Activated effector memory CD4-positive, alpha-beta T cell treated with anti-CD3 and anti-CD28 coated beads, Interleukin-2, amount 50 U/mL, for 16 hours (primary cell): ENCODE results near the gene CNTNAP2.

Source experiments
- DNase-seq: peaks from one replicate; pipeline ENCODE4 v3.0.0-alpha.2; 2020

The CNTNAP2 gene

DNA sequence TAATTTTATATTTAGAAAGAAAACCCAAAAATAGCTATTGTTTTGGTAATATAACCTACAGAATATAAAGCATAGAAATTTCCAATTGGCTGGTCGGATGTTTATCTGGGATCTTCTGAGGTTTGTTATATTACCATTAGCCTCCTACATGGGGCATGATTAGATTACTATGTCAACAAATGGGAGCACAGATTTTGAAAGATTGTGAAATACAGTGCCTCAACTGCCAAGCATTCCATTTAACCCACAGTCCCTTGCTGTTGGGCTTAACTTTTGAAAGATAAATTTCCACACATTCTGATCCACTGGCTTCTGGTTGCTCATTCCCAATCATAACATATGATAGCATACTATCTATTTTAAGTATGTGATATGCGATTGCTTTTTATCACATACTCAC lies 2018.5 kb downstream of the CNTNAP2 start:
- DNase-seq, result no peak

DNA sequence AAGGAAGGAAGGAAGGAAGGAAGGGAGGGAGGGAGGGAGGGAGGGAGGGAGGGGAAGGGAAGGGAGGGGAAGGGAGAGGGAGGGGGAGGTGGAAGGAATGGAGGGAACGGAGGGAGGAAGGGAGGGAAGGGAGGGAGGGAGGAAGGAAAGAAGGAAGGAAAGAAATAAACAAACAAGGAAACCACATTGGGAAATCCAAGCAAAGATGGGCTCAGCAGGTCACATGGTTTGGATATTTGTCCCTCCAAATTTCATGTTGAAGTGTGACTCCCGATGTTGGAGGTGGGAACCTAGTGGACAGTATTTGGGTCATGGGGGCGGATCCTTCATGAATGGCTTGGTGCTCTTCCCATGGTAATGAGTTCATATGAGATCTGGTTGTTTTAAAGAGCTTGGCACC lies 2019.4 kb downstream of the CNTNAP2 start:
- no peak for DNase-seq

DNA sequence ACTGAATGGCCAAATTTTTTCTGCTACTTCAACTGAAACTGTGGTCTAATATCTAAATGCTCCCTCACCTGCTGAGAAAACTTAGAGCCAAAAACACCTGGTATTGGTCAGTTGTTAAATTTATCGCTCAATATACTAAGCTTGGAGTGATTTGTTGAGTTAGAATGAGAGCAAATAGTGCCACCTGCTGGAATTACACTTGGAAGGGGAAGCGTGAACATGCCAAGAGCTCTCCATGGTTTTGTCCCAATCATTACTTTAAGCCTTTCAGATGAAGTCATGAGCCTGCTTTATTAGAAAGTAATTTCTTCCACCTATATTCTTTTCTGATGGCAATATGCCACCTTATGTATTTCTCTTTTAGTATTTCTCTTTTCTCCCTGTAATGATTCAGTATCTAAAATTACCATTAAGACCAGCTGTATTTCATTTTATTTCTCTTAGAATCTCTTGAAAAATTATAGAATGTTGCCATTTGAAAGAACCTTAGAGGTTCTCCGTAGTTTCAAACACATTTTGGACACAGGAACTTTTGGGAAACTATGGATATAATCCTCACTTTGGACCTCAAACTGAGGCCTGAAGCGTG lies 2026.2 kb downstream of the CNTNAP2 start:
- no peak for DNase-seq

DNA sequence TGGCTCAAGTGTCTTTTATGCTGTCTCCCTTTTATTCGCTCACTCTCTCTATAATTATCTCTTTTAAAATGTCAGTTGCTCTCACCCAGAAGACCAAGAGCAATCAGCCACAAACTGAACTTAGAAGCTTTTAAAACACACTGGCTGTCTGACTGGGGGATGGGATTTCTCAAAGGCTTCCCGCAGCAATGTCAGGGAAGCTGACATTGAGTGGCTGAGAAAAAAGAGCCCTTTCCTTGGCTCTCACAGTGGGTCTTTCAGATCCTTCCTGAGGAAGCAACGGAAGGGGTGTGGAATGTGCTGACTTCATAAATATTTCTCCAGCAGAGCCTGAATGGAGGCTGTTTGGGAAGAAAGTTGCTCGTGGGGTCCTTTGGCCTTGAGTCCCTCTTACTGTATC lies 2028.2 kb downstream of the CNTNAP2 start:
- DNase-seq, result no peak

DNA sequence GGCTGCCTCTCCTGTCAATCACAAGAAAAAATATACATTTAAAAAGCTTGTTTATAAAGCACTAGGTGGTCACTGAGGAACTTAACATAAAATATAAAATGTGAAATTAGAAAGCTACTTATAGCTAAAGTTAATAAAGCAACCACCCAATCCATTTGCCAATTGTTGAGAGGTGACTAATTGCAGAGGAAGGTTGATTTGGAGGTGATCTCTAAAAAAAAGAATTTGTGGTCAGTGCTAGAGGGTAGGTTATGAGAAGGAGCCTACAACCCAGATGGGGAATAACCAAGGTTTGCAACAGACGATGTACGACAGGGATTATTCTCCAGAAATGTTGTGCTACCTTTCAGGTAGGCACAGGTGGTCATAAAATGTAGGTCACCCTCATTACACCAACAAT lies 2029.7 kb downstream of the CNTNAP2 start:
- DNase-seq, result no peak

DNA sequence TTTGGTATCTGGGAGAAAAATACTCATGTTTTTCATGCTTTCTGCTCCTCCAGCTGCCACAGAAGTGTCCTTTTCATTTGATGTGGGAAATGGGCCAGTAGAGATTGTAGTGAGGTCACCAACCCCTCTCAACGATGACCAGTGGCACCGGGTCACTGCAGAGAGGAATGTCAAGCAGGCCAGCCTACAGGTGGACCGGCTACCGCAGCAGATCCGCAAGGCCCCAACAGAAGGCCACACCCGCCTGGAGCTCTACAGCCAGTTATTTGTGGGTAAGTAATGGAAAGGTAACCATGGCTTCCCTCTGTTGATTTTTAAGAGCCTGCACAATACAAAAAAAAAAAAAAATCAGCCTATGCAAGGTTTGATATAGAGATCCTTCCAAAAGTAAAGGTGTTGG lies 2030.8 kb downstream of the CNTNAP2 start:
- no peak for DNase-seq

DNA sequence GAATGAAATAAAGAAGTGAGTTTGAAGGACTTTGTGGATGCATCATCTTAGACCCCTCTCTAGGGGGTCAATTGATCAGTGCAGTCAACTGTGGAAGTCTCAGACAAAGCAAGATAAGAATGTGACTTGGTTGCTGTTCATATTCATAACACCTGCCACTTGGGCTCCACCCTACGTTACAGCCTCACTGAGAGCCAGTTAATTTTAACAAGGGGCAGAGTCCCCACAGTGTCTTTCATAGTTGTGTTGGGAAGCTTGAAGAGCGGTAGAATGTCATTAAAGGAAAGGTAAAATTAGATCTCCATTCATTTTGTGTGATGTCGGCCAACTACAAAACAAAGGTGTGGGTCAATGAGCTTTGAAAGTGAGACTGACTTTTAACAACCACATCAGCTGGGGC lies 2031.9 kb downstream of the CNTNAP2 start:
- no peak for DNase-seq

DNA sequence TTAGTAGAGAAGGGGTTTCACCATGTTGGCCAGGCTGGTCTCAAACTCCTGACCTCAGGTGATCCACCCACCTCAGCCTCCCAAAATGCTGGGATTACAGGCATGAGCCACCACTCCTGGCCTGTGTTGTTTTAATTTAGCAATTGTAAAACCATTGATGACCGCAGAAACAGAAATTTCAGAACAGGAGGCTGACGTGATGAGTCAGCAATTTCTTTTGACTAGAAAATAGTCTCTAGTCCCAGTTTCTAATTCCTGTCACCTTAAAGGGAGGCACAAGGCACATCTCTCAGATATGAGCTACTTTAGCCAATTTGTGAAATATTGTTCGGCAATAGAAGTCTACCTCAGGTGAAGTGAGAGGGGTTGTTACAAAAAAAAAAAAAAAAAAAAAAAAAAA lies 2033.1 kb downstream of the CNTNAP2 start:
- DNase-seq, result no peak

GRCh38 chr7:148151778-148152177 lies 2035.2 kb downstream of the CNTNAP2 start:
- no peak for DNase-seq

DNA sequence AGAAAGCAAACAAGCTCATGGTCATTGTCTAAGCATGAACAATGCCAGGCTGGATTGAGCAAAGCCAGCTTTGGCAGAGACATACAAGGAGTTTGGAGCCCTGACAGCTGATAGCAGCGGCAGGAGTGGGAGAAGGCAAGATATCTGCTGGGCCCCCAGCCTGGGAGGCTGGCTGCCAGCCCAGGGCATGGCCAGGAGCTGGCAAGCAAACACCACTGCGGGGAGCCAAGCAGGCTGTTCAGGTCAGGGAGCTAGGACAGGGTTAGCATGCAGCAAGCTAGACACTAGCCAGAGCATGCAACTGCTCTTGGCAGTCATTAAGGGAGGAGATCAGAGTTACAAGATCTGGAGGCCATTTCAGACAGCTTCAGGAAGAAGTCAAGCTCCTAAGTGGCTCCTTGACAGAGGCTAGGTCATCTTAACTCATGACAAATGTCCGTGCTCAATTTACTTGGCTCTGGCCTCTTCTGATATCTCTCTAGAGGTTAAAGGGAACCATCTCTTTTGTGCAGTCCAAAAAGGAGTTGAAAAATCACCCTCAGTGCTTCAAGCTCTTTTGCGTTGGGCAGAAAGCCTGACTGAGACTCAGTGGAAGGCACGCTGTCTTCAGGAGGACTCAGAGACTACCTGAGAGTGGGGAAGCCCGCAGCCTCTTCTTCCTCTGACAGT lies 2037.1 kb downstream of the CNTNAP2 start:
- DNase-seq, result no peak

- DNase-seq, result no peak
Observed at GRCh38 chr7:148155000-148155399, 2038.4 kb downstream of the CNTNAP2 start.

DNA sequence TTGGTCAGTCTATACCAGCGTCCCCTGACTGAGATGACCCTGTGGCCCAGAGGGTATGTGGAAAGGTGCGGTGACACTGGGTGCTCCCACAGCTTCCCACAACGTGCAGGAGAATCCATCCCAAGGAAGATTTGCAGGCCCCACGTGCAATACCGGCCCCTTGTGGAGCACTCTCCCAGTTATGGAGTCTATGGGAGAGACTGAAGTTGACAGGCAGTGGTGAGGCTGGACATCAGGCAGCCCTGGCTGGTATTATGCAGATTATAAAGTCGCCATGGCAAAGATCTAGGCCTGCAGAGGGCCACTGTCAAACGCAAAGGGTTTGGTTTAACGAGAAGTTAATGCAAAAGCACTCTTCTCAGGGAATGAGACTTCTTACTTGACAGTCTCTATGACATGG lies 2039.2 kb downstream of the CNTNAP2 start:
- no peak for DNase-seq

- no peak for DNase-seq
Observed at GRCh38 chr7:148156233-148156632, 2039.6 kb downstream of the CNTNAP2 start.

DNA sequence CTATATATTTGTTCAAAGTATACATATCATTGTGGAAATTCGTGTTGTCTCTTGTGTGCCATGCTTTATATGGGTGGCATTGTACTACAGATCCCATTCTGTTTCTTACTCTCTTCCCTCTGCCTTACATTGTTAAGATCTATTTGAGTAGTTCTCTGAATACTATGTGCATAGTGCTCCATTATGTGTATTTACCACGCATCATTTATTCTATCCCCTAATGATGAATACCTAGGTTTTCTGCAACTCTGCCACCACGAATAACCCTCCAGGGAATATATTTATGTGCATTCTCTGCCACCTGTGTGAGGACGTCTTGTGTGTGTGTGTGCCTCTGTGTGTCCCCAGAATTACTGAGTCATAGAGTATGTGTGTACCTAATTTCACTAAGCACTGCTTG lies 2042.7 kb downstream of the CNTNAP2 start:
- no peak for DNase-seq

- no peak for DNase-seq
Observed at GRCh38 chr7:148161776-148162175, 2045.2 kb downstream of the CNTNAP2 start.

GRCh38 chr7:148162808-148163207 lies 2046.2 kb downstream of the CNTNAP2 start:
- no peak for DNase-seq

GRCh38 chr7:148163246-148163645 lies 2046.6 kb downstream of the CNTNAP2 start:
- DNase-seq, result no peak

DNA sequence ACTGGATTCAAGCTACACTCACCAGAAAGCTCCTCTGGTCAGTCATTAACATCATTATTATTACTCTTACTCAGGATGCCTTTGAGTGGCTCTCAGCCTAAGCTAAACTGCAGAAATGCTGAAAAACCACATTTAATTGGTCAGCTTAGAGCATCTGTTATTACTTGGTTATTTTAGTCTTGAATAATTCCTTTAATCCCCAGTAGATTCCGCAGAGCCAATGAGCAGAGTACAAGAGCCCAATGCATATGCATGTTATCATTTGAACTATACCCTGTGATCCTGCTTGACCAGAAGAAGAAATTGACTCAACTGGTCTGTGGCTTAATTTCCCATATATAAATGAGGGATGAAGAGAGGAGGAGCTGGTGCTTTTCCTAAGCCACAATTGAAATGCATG lies 2056.3 kb downstream of the CNTNAP2 start:
- no peak for DNase-seq

GRCh38 chr7:148173369-148173768 lies 2056.8 kb downstream of the CNTNAP2 start:
- no peak for DNase-seq

DNA sequence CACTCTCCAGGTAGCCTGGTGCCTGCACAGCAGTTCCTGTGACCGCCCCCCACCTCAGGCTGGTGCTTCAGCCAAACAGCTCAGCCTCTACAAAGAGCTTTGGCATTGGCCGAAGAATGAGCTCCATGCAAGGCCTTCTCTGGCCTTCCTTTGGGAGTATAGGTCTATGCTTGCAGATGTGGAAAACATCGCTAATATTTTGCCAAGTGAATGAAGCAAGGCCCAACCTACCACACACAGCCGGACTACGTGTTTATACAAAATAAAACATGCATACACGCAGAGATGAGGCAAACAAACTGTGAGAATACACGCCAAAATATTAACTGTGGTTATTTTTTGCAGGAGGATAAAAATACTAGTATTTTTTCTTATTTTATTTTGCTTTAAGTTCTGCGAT lies 2057.8 kb downstream of the CNTNAP2 start:
- no peak for DNase-seq

DNA sequence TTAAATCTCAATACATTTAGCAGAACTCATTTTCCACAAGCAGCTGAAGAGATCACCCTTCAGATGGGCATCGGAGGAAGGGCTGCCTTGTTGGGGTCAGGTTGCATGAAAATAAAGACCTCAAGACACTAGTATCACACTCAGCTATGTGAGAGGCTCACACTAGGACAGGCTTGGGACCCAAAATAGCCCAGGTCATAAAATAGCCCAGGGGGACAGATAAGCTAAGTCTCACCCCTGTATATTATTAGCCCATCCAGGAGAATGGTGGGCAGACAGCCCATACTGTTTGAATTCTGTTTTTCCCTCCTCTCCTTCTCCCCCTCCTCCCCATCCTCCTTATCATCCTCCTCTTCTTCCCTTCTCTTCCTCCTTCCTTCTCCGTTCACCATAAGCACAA lies 2058.9 kb downstream of the CNTNAP2 start:
- no peak for DNase-seq

DNA sequence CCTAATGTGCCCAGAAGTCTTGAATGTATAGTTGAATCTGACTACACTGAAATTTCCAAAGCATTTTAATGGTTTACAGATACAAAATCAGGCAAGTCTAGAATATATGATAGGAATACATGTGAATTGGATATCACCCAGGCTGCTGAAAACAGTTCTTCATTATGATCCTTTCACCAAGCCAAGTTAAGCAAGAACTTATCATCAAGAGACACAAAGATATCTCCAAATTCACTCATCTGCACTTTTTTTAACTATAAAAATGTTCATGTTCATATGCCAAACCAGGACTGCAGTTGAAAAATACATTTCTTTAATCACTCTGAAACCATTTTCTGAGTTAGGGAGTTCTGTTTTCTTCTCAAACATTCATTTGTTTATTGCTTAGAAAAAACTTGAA lies 2061.4 kb downstream of the CNTNAP2 start:
- no peak for DNase-seq

DNA sequence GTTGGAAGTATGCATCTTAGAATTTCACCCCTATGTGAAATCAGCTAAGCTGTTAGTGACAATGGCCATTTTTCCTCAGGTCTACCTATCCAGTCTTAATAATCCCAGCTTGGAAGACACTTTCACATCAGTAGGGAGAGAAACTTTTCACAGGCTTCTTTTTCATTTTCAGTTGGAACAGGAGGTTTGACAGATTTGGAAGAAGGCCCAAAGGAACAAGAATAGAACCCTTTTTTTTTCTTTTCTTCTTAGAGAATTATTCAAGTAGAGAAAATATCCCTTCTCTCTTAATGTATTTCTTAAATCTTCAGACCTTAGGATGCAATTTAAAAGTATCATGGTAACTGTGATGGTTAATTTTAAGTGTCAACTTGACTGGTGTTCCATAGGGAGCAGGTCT lies 2063.5 kb downstream of the CNTNAP2 start:
- no peak for DNase-seq

DNA sequence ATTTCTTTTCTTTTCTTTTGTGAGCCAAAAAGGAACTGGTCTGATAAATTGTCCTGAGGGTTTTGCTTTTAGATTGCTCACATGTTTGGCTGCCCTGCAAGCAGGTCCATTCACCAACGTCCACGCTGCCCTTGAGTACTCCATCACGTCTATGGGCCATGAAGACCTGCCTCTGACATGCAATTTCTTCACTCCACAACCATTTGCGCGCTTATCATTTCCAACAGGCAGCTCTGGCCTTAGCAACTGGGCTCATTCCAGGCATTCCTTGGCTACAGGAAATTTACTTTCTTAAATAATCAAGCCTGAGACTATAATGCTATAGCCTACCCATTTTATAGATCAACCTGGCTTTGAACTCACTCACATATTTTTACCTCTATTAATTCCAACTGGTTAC lies 2065.7 kb downstream of the CNTNAP2 start:
- no peak for DNase-seq

- DNase-seq, result no peak
Observed at GRCh38 chr7:148185041-148185440, 2068.4 kb downstream of the CNTNAP2 start.
